GM19372 (cell line): ENCODE results near the gene ATRAID.
A peak's percentile ranks its signal among the peaks of the same experiment; 100 is the strongest.
"Not testable (repeated sequence)": the region's sequence is repeated elsewhere in the genome, so short reads cannot be mapped to it uniquely, and the experiment has no call there.

ENCODE experiments used
- ATAC-seq: cut with Tn5 transposase; IDR thresholded peaks from one replicate; pipeline ENCODE4 v1.9.1; 2021; ENCODE audit warnings: mild to moderate bottlenecking, low read depth, moderate library complexity; ENCODE audit not compliant: unreplicated experiment

The ATRAID gene, protein sequence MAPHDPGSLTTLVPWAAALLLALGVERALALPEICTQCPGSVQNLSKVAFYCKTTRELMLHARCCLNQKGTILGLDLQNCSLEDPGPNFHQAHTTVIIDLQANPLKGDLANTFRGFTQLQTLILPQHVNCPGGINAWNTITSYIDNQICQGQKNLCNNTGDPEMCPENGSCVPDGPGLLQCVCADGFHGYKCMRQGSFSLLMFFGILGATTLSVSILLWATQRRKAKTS

DNA sequence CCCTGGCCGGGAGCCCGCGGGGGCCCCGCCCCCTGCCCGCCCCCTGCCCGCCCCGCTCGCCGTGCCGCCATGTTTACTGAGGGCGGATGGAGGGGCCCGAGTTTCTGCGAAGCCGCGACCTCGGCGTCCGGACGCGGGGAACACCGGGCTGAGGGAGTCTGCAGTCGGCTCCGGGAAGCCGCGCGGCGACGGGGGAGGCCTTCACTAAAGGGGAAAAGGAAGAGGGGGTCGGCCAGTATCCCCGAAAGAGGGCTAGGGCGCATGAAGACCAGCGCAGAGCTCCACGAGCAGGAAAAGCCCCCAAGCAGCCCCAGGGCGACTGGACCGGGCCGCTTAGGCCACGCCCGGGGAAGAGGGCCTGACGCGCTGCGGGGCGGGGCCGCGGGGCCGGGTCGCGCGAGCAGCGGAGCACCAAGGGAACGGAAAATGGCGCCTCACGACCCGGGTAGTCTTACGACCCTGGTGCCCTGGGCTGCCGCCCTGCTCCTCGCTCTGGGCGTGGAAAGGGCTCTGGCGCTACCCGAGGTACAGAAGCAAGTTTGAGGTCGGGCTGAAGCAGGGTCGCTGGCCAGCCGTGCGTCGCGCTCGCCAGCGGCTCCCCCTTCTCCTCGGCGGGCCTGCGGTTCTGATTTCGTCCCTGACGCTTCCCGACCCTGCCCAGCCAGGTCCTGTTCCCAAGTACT, at the start of gene ATRAID, which contains the start of gene SLC5A6:
ATRAID (plus strand) TSS at position 99 of the 683 bp plus-strand sequence; CDS start at position 427, 328 bp downstream.
SLC5A6 (minus strand) TSS at position 326 of the 683 bp plus-strand sequence. CDS start 4,618 bp downstream, outside the sequence.
- peak; percentile 74 for ATAC-seq

DNA sequence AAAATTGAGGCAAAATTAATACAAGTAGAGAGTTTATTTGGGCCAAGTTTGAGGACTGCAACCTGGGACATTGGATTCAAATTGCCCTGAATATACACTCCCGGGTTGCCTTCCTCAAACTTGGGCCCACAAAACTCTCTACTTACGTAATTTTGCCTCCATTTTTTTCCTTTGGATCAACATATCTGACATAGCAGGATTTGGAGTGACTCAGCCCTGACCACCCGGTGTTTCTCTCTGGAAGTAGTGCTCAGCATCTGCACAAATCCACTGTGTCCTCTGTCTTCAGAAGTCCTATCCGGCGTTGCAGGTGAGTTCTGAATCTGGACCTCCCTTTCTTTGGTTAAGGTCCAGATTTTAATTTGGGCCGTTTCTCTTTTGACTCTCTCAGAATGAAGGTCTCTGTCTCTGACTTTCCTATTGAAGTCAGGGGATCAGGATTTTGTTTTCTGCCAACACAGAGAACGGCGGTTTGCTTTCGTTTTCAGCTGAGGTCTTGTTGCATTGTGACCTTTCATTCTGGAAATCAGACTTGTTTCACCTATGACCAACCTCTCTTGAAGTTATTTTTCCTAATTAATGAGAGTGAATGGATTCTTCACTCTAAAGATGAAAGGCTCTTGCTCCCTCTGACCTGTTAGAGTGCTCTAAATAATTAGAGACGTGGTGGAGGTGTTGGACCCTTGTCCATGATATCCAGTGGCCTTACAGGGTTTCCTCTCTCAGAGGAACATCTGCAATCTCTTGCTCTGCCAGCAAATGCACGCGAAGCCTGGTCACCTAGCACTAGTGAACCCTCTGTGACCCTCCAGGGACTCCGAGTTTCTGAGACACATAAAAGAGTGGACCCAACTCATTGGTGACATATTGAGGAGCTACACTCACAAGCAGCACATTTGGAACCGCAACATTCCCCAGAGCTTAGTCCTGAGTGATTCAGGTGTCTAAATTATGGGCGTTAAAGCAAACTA, 49.4 kb upstream of the ATRAID start:
- ATAC-seq: no peak

DNA sequence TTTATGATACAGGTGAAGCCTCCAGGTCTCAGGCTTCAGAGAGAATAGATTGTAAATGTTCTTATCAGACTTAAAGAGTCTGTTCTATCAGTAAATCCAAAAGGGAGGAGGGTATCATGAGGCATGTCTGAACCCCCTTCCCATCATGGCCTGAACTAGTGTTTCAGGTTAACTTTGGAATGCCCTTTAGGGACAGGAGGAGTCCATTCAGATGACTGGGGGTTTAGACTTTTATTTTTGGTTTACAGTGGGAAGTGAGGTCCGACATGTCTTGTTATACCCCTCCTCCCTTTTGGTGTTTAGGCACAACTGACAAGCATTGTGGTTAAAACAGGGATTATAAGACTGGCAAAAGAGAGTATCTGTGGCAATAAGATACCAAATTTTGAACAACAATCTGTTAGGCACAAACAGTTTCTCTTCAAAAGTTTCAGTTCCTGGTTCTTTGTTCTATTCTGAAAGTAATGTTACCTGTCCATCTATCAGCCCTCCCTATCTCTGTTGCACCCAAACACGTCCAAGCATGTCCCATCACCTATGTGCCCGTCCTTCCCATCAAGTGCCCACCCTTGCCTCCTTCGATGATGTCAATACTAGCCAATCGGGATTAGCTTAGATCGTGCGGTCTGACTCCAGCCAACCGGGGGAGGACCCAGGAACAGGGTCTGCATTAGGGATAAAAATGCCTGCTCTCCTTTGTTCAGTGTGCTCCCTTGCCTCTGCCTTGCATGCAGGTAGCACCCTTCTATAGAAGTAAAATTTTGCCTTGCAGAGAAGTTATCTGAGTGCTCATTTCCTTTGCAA, 46.7 kb upstream of the ATRAID start:
- ATAC-seq: no peak

DNA sequence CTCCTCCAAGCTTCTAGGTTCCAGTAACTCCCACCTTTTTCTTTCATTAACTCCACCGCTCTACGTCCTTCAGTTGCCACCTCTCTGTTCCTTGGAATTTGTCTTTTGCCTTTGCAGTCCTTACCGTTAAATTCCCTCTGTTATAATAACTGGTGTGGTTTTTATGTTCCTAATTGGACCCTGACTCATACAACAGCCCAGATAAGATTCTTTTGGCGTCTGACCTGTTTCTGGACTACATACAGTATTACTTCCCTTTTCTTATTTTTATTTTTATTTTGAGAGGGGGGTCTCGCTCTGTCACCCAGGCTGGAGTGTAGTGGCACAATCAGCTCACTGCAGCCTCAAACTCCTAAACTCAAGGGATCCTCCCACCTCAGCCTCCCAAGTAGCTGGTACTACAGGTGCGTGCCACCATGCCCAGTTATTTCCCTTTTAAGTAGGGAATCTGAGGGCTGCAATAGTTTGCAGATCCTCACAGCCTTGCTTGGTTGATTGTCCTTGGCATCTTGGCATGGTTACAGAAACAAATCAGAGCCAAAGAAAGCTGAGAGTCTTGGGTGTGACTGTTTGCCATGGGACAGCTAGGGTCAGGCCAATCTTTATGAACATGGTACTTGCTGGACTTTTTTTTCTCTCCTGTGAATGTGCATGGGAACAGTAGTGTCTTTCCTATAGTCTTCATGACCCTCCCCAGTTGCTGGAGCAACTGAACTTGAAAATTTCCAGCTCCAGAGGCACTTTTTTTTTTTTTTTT, 41.1 kb upstream of the ATRAID start:
- ATAC-seq: no peak

DNA sequence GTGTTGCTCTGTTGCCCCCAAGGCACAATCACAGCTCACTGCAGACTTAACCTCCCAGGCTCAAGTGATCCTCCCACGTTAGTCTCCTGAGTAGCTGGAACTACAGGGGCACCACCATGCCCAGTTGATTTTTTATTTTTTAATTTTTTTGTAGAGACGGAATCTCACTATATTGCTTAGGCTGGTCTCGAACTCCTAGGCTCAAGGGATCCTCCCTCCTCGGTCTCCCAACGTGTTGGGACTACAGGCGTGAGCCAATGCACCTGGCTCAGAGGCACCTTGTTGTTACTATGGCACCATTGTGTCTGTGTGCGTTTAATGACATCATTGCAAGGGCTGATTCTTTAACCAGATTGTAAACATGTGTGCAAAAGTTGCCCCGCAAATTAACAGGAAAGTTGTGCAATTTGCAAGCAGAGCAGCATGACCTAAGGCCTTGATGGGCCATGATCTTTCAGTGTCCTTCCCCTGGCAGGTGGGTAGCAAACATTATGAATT, 40.4 kb upstream of the ATRAID start:
- ATAC-seq: no peak

DNA sequence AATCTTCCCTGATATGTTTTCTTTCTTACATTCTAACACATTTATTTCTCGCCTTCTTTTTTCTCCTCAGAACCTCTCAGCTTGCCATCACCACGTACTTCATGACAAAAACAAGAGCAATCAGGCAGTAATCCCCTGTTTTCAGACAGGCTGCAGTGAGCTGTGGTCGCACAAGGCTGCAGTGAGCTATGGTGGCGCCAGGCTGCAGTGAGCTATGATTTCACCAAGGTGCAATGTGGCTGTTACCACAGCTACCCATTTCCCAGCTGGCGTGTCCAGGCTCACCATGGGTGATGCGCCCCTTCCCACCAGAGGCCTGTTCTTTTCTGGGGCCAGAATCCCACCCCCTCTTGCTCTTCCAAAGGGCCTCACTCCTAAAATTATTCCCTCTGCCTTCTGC, 37.2 kb upstream of the ATRAID start:
- ATAC-seq: no peak

DNA sequence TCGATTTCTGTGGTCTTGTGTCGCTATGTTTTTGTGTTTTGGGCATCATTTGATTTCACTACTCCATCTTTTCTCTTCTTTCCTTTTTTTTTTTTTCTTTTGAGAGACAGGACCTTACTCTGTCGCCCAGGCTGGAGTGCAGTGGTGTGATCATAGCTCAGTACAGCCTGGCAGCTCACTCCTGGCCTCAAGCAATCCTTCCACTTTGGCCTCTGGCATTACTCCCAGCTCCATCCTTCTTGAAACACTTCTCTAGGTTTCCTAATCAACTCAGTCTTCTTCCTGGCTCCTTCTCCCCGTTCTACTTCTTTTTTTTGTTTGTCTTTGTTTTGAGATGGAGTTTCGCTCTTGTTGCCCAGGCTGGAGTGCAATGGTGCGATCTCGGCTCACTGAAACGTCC, 36.5 kb upstream of the ATRAID start:
- ATAC-seq: no peak

DNA sequence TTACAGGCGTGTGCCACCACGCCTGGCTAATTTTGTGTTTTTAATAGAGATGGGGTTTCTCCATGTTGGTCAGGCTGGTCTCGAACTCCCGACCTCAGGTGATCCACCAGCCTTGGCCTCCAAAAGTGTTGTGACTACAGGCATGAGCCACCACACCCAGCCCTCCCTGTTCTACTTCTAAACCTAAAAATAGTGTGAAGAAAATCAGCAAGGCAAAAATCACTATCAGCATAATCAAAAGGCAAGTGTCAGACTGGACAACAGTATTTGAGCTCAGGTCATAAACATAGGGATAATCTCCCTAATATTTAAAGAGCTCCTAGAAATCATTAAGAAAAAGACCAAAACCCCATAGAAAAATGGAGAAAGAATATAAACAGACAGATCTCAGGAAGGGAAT, 36.1 kb upstream of the ATRAID start:
- not testable (repeated sequence) for ATAC-seq

DNA sequence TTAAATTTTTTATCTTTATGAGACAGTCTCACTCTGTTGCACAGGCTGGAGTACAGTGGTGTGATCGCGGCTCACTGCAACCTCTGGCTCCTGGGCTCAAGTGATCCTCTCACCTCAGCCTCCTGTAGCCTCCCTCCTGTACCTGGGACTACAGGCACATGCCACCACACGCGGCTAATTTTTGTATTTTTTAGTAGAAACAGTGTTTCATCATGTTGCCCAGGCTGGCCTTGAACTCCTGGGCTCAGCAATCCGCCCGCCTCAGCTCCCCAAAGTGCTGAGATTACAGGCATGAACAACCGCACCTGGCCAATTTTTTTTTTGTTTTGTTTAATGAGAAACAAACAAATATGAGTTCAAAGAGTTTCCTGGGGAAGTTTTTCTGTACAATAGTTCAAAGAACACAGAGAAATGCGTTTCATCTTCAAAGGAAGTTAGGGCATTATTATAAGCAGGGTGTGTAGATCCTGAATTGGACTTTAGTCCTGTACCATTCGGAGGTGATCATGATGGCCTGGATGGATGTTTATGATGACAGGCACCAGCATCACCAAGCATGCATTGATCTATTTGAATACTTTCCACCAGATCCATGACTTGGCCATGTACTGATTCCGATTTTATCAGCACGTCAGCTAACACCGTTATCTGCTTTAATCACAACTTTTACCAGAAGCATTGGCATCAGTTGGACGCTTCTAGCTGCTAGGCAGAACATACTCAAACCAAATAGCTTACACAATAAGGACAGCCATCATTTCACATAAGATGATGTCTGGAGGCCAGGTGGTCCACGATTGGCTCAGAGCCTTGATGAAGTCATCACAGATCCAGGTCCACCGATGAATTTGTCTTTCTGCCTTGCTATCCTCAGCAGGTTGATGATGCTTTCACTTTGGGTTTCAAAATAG, 34.1 kb upstream of the ATRAID start:
- ATAC-seq: no peak

DNA sequence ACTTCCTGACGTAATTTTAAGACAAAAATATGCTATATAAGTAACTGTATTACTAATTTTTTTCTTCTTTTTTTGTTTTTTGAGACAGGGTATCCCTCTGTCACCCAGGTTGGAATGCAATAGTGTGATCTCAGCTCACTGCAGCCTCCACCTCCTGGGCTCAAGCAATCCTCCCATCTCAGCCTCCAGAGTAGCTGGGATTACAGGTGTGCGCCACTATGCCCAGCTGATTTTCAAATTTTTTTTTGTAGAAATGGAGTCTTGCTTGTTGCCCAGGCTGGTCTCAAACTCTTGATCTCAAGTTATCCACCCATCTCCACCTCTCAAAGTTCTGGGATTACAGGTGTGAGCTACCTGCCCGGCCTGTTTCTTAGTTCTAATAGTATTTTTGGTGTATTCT, 33.4 kb upstream of the ATRAID start:
- no peak for ATAC-seq

DNA sequence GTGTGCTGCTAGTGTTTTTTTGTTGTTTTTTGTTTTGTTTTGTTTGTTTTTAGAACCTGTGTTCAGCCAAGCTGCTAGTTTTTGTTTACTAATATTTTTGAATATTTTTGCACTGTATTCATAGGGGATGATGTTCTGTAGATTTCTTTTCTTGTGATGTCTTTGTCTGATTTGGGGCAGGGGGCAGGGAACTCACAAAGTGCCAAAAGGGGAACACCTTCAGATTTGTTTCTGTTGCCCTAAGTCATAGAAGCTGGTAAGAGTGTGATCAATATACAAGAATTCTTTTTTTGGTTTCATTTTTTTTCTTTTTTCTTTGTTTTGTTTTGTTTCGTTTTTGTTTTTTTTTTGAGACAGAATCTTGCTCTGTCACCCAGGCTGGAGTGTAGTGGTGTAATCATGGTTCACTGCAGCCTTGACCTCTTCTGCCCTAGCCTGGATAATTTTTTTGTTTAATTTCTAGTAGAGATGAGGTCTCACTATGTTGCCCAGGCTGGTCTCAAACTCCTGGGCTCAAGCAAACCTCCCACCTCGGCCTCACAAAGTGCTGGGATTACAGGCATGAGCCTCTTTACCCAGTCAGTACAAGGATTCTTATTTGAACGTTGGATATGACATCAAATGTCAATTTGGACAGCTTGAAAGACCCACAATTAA, 32.4 kb upstream of the ATRAID start:
- ATAC-seq: no peak

DNA sequence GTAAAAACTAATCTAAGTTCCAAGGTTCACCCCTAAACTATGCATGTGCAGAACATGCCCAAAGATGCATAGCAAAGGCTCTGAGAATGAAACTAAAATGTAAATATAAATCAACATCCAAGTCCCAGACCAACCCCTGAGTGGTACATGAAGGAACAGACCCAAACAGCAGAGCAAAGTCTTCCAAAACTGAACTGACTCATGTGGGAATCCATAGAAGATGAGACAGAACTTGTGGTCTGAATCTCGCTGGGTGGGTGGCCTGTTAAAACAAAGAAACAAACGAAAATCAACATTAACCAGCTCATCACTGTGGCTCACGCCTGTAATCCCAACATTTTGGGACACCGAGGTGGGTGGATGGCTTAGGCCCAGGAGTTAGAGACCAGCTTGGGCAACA, 29.5 kb upstream of the ATRAID start:
- ATAC-seq: no peak

DNA sequence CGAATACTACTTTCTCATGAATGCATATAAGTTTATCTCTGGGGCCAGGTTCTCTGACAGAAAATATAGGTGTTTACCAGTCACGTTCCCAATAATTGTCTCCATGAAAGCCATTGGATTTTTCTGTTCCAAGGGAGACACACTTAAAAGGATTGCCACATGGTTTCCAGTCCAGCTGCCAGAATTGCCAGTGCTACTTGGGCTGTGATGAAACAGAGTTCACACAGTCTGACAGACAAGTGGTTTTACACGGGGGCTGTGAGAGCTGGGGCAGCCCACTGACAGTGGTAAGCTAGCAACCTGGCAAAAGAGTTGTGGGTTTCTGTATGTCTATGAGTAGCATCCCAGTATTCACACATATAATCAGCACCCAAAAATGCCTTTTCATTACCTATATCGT, 27.7 kb upstream of the ATRAID start:
- ATAC-seq: no peak

DNA sequence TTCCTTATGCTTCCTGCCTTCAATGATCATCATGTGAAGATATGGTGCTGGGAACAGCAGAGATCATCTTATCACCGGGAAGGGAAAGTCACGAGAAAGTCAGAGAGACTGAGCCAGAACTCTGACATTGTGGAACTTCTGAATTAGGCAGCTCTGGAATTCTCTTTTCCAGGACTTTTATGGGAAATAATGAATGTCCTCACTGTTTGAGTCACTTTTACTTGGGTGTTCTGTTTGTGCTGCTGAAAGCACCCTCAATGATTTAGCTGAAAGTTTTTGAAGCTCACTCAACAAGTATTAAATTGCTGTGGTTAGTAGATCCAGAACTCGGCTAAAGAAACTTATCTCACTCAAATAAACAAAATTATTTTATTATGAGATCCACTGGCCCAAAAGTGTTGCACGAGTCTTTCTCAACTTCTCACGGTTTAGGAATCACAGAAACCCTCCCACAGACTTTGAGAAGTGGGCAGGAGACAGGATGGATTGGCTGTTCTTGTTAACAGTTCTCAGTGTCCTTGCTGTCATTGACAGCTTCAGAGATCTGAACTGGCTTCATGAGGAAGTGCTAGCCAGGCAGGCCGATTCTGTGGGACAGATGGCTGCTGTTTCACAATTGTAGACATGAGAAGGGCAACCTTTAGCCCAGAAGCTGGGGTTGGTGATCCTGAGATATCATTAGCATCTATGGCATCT, 26.4 kb upstream of the ATRAID start:
- ATAC-seq: no peak

DNA sequence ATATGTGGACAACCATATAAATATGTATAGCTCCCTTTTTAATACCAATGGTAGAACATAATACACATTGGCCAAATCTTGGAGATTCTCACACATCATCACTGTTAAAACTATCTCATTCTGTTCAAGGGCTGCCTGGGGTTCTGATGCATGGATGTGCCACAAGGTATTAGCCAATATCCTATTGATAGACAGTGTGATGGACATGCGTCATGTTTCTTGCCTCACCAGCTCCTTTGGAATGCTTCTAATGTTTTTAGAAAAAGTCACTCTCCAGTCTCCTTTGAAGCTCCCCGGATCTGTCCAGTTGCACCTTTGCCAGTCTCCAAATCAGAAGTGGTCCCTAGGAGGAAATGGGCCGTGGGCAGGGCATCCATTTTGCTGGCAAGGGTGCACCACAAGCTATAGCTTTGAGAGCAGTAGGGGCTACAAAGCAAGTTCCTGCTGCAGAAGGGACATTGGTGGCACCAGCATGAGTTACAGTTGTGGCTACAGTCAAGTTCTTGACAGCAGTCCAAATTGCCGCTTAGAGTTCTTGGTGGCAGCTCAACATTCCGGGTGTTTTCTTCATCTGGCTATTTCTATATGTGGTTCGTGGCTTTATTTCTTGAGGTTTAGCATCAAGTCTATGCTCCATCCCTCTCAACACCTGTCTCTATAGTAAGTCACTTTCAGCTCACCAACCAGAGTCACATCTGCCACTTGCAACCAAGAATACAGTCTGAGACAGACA, 25.1 kb upstream of the ATRAID start:
- no peak for ATAC-seq

DNA sequence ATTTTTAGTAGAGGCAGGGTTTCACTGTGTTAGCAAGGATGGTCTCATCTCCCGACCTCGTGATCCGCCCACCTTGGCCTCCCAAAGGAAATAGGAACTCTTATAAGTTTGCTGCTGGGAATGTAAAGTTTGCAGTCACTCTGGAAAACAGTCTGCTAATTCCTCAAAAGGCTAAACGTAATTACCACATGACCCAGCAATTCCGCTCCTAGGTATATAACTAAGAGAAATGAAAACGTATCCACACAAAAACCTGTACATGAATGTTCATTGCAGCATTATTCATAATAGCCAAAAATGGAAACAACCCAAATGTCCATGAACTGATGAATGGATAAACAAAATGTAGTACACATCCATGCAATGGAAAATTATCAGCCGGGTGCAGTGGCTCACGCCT, 21.9 kb upstream of the ATRAID start:
- no peak for ATAC-seq
